Stimulated activated CD4-positive, alpha-beta T cell treated with anti-CD3 and anti-CD28 coated beads, Interleukin-15, amount 100 ng/mL, for 24 hours (primary cell): ENCODE measurements around the gene ZNF311.
"Not testable (repeated sequence)": the region's sequence is repeated elsewhere in the genome, so short reads cannot be mapped to it uniquely, and the experiment has no call there.

Source experiments
- DNase-seq: peaks from one replicate; pipeline ENCODE4 v3.0.0-alpha.2; 2020

ZNF311 gene

DNA sequence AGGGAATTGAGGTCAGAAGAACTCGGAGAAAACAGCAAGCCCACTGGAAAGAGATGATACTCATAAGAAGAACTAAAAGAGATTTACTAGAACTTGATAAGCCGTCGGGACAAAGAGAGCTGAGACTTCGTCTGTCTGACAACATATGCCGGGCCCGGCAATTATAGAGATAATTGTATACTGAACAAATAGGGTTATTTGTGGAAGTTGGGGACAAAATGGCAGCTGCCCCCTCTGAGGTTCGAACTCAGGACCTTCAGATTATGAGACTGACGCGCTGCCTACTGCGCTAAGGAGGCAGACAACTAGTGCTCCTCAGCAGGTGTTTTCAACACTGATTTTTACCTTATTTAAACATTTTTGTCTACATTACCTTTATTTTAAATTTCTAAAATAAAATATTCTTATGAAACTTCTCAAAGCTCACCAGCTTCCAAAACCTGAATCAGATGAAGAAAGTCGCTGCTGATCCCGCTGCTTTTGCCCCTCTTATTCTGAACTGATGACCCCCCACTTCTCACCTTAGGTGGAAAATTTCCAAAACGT lies 52.0 kb downstream of the ZNF311 start:
- DNase-seq, result peak; percentile 75

DNA sequence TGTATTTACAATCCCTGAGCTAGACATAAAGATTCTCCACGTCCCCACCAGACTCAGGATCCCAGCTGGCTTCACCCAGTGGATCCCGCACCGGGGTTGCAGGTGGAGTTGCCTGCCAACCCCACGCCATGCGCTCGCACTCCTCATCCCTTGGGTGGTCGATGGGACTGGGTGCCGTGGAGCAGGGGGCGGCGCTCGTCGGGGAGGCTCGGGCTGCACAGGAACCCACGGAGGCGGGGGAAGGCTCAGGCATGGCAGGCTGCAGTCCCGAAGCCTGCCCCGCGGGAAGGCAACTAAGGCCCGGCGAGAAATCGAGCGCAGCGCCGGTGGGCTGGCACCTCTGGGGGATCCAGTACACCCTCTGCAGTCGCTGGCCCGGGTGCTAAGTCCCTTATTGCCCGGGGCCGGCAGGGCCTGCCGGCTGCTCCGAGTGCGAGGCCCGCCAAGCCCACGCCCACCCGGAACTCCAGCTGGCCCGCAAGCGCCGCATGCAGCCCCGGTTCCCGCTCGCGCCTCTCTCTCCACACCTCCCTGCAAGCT lies 55.4 kb downstream of the ZNF311 start:
- not testable (repeated sequence) for DNase-seq

DNA sequence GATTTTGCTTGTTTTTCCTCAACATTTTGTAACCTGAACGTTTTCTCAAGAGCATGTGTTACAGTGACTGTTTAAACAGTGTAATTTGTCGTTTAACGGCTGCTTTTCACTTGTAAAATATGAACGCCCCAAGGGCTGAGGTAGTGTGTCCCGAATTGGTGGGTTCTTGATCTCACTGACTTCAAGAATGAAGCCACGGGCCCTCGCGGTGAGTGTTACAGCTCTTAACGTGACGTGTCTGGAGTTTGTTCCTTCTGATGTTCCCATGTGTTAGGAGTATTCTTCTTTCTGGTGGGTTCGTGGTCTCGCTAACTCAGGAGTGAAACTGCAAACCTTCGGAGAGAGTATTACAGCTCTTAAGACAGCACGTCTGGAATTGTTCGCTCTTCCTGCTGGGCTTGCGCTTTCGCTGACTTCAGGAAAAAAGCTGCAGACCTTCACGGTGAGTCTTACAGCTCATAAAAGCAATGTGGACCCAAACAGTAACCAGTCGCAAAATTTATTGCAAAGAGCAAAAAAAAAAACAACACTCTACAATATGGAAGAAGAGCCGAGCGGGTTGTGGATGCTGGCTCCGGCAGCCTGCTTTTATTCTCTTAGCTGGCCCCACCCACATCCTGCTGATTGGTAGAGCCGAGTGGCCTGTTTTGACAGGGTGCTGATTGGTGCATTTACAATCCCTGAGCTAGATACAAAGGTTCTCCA lies 56.2 kb downstream of the ZNF311 start:
- no peak for DNase-seq

DNA sequence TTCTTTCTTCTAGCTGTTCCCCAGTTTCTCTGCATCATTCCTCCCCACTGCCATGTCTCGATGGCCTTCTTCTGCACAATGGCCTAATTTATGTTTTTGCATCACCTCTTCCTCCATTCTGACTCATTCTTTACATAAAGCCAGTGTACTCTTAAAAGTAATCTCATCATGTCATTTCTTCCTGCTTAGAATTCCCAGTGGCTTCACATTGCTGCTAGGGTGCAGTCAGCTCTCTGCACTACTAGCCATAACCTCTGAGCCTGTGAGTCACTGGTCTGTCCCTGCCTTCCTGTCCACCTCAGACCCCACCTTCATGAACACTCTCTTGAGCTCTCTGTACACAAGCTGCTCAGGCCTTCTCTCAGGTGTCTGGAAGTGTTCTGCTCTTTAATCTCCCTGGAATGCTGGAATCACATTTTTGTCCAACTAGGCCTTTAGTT lies 57.3 kb downstream of the ZNF311 start:
- no peak for DNase-seq

DNA sequence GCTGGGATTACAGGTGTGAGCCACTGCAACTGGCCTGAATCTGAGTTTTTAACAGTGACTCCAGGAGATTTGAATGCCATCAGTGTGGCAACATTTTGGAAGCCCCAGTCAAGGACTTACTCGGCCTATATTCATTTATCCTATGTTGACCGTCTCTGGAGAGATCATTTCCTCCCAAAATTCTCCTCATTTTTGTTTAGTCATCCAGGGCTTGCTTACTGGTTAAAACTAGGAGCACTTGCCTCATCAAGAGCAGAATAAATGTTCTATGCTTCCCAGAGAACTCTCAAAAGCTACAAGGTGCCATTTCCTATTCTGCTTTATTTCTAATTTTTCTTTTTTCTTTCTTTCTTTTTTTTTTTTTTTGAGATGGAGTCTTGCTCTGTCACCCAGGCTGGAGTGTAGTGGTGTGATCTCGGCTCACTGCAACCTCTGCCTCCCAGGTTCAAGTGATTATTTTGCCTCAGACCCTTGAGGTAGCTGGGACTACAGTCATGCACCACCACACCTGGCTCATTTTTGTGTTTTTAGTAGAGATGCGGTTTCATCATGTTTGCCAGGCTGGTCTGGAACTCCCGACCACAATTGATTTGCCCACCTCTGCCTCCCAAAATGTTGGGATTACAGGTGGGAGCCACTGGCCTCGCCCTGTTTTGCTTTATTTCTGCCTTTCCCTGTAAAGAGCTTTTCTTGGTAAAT lies 57.9 kb downstream of the ZNF311 start:
- no peak for DNase-seq

DNA sequence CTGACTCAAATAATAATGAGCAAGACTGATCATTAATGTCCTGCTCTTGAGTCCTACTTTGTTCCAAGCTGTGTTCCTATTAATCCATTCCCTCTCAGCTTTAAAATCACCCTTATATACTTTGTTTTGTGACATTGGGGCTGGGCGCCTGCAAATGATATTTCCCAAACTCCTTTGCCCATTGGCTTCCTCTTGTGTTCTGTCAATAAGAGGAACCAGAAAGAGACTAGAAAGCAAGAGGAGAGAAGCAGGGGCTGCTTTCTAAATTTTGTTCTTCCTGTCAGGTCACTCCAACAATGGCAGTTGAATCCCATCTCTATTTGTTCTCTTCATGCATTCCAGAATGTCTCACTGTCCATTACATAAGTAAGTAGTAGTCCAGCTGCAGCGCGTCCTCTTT lies 59.8 kb downstream of the ZNF311 start:
- DNase-seq, result no peak
